Inflammatory macrophage treated with lipopolysaccharide for 1 hour (primary cell): ENCODE data around the gene SLIT2.
A peak's percentile ranks its signal among the peaks of the same experiment; 100 is the strongest.

Experiments
- DNase-seq, 2 donors: peaks; one replicate each; pipeline ENCODE4 v3.0.0-alpha.2; 2020 to 2022

SLIT2 gene

GRCh38 chr4:20251796-20252655 is at the start of gene SLIT2:
Gene SLIT2 (plus strand): TSS chr4:20251905. CDS start chr4:20253816, 1,911 bp downstream.
- DNase-seq = no peak

DNA sequence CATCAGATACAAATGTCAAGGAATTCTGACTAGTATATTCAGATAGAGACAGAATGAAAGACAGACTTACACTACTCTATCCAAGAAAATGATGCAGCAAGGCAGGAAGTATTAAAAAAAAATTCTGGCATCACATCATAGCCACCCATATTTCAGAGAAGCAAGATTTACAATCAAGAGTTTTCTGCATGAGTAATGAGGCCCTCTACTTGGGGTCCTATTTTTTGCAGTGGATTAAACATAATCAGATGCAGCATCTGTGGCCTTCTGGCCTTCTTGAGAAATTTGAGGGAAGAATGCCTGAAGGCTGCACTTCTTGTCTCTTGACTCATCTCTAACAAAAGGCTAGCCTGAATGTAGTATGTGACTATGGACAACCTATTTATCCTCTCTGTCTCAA is 48.2 kb upstream of the SLIT2 start:
- no peak for DNase-seq

- no peak for DNase-seq
Observed at GRCh38 chr4:20217521-20217920, 34.2 kb upstream of the SLIT2 start.

DNA sequence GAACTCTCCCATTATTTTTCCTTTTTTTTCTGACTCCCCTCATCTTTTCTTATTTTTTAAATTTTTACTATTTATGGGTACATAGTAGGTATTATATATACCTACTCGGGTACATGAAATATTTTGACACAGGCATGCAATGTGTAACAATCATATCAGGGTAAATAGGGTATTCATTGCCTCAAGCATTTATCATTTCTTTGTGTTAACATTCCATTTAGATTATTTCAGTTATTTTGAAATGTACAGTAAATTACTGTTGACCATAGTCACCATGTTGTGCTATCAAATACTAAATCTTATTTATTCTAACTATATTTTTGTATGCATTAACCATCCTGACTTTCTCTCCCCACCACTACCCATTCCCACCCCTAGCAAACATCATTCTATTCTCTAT is 33.8 kb upstream of the SLIT2 start:
- no peak for DNase-seq

DNA sequence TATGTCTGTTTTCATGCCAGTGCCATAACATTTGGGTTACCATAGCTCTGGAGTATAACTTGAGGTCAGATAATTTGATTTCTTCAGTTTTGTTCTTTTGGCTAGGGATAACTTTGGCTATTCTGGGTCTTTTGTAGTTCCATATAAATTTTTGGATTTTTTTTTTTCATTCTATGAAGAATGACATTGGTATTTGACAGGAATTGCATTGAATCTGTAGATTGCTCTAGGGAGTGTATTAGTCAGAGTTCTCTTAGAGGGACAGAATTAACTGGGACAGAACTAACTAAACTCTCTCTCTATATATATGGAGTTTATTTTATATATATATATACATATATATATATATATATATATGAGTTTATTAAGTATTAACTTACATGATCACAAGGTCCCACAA is 32.2 kb upstream of the SLIT2 start:
- no peak for DNase-seq

DNA sequence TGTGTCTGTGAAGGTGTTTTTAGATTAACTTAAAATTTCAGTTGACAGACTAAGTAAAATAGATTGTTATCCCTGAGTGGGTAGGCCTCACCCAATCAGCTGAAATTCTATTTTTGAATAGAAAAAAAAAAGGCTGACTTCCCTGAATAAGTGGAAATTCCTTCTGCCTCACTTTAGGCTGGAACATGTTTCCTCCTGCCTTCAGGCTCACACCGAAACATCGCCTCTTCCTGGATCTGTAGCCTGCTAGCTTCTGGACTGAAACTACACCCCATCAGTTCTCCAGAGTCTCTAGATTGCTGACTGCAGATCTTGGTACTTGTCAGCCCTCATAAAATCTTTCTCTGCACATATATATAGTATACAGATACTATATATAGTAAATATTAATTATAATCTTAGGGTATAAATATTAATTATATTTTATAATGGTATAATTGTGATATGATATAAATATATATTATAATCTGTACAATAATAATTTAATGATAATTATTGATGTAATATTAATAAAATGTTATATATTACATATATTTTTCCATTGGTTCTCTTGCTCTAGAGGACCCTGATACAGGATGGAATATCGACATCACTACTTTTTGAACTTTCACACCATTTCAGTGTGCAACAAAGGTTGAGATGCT is 13.7 kb upstream of the SLIT2 start:
- no peak for DNase-seq

- peak; percentile 10 to 46 for DNase-seq
Observed at GRCh38 chr4:20248155-20248558, 3.5 kb upstream of the SLIT2 start.

DNA sequence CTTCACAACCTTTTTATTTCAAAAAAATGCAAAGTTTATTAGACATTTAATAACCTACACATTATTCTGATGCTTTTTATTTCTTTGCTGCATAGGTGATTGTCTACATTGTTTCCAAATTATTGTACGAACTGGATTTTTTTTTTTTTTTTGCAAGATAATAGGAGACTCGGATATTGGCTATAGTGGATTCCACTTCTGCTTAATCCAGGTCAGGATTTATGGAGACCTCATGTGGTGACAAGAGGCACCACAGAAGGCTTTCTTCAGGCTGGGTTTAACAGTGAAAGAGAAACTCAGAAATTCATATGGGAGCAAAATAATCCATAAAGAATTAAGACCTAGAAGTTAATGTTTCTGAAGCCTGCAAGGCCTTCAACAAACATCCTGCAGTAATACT is 2.4 kb upstream of the SLIT2 start:
- no peak for DNase-seq

DNA sequence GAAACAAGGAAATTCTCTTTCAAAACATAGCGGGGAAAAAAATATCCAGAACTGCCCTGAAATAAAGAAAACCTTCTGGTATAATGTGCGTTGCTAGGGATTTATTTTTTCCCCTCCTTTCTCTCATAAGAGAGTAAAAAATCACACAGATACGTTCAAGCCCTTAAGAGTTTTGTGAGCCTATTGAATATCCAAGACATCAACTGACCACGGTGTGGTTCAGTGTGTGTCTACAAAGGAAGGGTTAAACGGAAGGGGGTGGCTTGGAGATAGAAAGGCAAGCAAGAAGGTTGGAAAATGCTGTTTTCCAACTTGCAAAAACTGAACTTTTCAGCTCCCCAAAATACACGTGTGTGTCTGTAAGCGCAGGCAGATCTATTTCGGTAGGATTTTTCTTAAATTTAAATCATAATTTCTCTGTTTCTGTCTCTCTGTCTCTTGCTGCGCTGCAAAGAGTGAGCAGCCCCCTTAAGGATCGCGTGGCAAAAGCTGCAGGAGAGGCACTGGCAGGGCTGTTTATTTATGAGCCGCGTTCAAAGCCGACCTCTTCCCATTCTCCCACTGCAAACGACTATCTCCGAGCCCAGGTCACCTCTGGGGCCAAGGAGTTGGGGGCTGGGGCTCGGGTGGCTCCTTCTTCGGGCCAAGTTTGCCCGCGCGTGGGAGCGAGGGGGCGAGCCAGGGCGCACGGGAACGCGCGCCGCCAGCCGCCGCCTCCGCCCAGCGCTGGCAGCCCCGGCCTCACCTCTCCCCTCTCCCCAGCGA is 492 bp upstream of the SLIT2 start:
- DNase-seq = no peak

DNA sequence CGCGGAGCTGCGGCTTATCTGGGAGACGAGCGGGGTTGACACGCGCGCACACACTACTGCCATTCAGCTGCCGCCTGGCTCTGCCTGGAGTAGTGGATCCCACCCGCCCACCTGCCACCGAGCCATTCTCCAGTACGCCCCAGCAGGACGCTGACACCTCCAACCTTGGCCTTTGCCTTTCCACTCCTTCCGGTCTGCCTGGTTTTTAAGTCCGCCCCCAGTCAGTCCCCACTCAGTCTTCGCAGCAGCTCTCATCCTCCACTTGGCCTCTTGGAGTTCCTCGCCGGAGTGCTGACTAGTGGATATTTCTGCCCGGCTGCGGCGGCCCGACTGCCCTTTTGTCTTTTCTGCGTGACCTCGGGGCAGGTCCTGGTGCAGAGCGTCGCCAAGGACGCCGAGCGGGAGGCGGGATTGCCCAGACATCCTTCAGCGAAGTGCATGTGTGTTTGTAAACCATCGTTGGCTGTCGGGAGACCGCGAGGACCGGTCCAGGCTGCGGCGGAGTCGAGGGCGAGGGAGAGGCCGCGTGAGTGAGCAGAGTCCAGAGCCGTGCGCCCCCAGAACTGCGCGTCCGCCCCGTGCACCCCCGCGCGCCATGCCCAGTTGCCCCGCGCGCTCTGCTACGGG is 1.1 kb downstream of the SLIT2 start:
- no peak for DNase-seq

DNA sequence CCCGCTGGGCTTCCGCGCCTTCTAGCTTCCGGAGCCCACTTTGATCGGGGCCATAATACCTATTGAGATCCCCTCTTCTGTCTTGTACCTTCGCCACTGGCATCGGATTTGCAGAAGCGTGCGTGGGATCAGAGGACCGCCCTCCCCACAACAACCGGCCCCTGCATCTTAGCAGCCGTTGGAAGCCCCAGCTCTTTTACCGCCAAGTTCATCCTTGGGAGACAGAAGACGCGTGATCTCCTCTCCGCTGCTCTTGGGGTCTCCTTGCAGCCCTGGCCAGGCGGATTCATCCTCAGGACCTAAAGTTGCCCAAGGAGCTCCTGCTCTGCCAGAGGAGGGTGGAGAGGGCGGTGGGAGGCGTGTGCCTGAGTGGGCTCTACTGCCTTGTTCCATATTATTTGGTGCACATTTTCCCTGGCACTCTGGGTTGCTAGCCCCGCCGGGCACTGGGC is 1.6 kb downstream of the SLIT2 start:
- DNase-seq = no peak

DNA sequence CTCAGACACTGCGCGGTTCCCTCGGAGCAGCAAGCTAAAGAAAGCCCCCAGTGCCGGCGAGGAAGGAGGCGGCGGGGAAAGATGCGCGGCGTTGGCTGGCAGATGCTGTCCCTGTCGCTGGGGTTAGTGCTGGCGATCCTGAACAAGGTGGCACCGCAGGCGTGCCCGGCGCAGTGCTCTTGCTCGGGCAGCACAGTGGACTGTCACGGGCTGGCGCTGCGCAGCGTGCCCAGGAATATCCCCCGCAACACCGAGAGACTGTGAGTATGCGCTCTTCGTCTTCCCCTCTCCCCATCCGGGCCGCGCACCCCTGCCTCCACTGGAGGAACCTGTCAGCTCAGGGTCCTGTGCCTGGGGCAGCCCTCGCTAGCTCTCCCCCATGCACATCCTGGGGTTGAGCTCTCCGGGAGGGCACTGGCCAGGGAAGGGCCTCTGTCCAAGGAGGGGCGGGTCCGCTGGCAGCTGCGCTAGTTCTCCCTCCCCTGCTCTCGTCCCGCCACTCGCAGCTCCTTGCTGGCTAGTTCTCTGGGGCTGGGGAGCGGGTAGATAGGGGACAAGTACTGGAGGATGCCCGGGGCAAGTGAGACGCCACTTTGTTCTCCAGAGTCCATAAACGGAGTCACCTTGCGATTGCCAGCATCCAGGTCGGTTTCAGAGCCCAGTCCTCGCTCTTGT is 2.2 kb downstream of the SLIT2 start:
- no peak for DNase-seq

GRCh38 chr4:20254511-20255250 is 3.0 kb downstream of the SLIT2 start:
- DNase-seq = no peak

DNA sequence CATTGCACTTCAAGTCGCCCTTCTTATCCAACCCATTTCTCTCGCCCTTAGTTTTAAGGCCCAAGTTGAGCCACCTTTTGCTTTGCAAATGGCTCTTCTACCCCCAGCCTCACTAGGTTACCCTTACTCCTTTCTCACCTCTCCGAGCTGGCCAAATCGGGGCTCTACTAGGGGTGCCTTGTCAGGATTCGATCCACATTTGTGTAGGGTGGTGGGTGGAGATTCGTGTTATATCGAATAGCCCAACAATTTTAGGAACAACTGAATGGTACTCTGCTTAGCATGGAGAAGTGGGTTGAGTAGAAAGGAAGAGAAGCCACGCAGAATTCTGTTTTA is 3.5 kb downstream of the SLIT2 start:
- no peak for DNase-seq

GRCh38 chr4:20255823-20256222 is 4.1 kb downstream of the SLIT2 start:
- no peak for DNase-seq

DNA sequence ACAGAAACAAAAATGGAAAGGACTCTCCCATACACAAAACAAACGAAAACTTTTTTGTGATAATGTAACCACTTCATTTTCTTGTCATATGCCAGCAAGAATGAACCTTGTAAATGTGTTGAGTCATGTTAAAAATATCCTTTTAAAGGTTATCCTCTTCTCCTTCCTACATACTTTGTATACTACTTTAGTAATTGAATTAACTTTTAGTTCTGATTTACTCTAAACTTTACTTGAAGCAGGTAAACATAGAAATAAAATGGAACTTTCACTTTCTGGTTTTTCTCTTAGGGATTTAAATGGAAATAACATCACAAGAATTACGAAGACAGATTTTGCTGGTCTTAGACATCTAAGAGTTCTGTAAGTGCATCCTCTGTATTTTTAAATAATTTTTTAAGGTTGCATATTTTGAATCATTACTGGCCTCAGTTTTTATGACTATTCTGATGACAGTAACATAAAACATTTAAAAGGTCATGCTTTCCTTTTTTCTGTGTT is 4.7 kb downstream of the SLIT2 start:
- DNase-seq = no peak

DNA sequence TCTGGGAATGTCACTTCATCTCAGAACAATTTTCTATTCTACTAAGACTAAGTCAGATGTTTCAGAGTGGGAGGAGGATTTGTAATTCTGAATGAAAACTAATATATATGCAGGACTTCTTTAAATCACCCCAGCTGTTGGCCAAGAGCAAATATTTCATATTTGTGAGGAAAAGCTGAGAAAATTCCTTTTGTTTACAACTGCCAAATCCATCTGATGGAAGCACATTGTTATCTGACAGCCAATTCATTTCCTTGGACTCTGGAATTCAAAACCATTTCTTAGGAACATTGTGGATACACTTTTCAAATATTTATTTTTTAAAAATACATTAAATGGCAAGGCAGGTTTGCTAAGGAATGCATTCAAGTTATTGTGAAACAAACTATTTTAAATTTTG is 8.0 kb downstream of the SLIT2 start:
- no peak for DNase-seq

DNA sequence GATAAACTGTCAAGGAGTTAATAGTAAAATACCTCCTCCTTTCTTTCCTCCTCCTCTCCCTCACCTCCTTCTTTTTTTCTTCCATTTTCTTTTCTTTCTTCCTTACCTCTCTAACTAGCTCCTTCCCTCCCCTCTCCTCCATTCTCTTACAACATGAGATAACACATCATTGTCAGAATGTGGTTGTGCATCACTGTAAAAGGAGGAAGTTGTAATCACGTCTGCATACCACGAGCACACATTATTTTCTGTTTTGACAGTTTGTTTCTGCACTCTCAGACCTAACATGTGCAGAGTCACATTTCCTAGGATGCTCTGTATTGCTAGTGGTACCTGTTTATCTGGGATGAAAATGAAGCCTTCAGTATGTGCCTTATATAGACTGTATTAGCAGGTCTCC is 9.1 kb downstream of the SLIT2 start:
- no peak for DNase-seq

- DNase-seq = no peak
Observed at GRCh38 chr4:20262221-20262620, 10.5 kb downstream of the SLIT2 start.

DNA sequence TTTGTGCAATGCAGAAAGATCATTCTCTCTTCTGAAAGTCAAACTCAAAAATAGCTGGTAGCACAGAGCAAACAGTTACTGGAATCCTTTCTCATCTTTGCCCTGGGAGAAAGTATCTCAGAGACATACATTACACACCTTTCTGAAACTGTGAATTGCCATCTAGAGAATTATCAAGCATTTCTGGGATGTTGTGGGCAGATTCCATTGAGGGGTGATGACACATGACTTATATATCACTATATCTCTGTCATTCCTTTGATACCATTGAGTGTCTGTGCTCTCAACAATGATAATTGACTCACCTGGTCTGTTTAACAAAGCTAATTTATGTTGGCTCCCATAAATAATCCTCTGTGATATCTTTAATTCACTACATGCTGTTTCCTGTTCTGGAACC is 13.0 kb downstream of the SLIT2 start:
- no peak for DNase-seq

DNA sequence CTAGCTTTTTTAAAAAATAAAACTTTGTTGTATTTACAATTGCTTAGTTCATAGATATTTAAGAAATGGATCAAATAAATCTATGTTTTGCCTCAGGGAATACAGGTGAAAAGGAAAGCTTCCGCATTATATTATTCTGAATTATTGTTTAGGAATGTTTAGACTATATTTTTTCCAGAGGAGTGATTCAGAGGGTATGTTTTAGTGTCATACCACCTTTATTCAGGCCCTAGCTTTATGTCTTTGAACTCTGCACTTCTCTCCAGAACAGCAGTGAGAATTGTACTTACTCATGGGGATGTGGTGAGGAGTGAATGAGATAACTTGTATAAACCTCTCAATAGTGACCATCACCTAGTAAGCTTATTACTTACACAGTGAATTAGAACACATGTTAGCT is 14.0 kb downstream of the SLIT2 start:
- no peak for DNase-seq
